HEK293T (cell line): ENCODE results near the gene FLRT2.

Source experiments
- CTCF ChIA-PET: fragments of 350-600 bp; formaldehyde crosslinking; extraction: SDS; loops from one replicate; lab custom pipeline; 2021; ENCODE audit warnings: antibody characterized with exemption, inconsistent platforms; lab: Yijun Ruan, JAX
- POLR2A ChIA-PET: fragments of 350-600 bp; formaldehyde crosslinking; extraction: SDS; loops from one replicate; lab custom pipeline; 2020; ENCODE audit warnings: antibody characterized with exemption, inconsistent platforms; lab: Yijun Ruan, JAX
- DNase-seq: peaks from one replicate; pipeline ENCODE4 v3.0.0; 2012; ENCODE audit warnings: mixed read lengths; ENCODE audit errors: extremely low spot score
- ARNT ChIP-seq: fragments of 450-650 bp; IDR thresholded peaks from 2 replicates; pipeline ENCODE4 v1.6.1; 2017; ENCODE audit warnings: mild to moderate bottlenecking
- BHLHE40 ChIP-seq: fragments of 450-650 bp; IDR thresholded peaks from 2 replicates; pipeline ENCODE4 v1.6.1; 2016; ENCODE audit warnings: mild to moderate bottlenecking, moderate library complexity, borderline replicate concordance
- CTBP1 ChIP-seq: fragments of 450-650 bp; IDR thresholded peaks from 2 replicates; pipeline ENCODE4 v1.6.1; 2016; ENCODE audit warnings: borderline replicate concordance
- ELF4 ChIP-seq: fragments of 450-650 bp; IDR thresholded peaks from 2 replicates; pipeline ENCODE4 v1.6.1; 2017; ENCODE audit warnings: antibody characterized with exemption
- FOXA1 ChIP-seq: fragments of 450-650 bp; IDR thresholded peaks from 2 replicates; pipeline ENCODE4 v1.6.1; 2016; ENCODE audit warnings: mild to moderate bottlenecking
- FOXK2 ChIP-seq: fragments of 450-650 bp; IDR thresholded peaks from 2 replicates; pipeline ENCODE4 v1.6.1; 2016; ENCODE audit warnings: mild to moderate bottlenecking
- FOXM1 ChIP-seq: fragments of 450-650 bp; IDR thresholded peaks from 2 replicates; pipeline ENCODE4 v1.6.1; 2017; ENCODE audit warnings: mild to moderate bottlenecking, borderline replicate concordance
- HDGF ChIP-seq: fragments of 450-650 bp; IDR thresholded peaks from 2 replicates; pipeline ENCODE4 v1.6.1; 2017; ENCODE audit warnings: antibody characterized with exemption, borderline replicate concordance
- L3MBTL2 ChIP-seq: fragments of 450-650 bp; conservative IDR thresholded peaks from 2 replicates; pipeline ENCODE4 v1.6.1; 2016; ENCODE audit warnings: mild to moderate bottlenecking
- LEF1 ChIP-seq: fragments of 450-650 bp; IDR thresholded peaks from 2 replicates; pipeline ENCODE4 v1.6.1; 2017; ENCODE audit warnings: mild to moderate bottlenecking, borderline replicate concordance
- NFRKB ChIP-seq: fragments of 450-650 bp; IDR thresholded peaks from 2 replicates; pipeline ENCODE4 v1.6.1; 2016; ENCODE audit warnings: mild to moderate bottlenecking, moderate library complexity
- PKNOX1 ChIP-seq: fragments of 450-650 bp; IDR thresholded peaks from 2 replicates; pipeline ENCODE4 v1.6.1; 2016
- SP1 ChIP-seq: fragments of 450-650 bp; IDR thresholded peaks from 2 replicates; pipeline ENCODE4 v1.6.1; 2017
- SUZ12 ChIP-seq: fragments of 450-650 bp; IDR thresholded peaks from 2 replicates; pipeline ENCODE4 v1.6.1; 2016; ENCODE audit warnings: mild to moderate bottlenecking
- TARDBP ChIP-seq: fragments of 450-650 bp; IDR thresholded peaks from 2 replicates; pipeline ENCODE4 v1.6.1; 2016
- ZNF384 ChIP-seq: fragments of 450-650 bp; IDR thresholded peaks from 2 replicates; pipeline ENCODE4 v1.6.1; 2016

FLRT2 gene

GRCh38 chr14:85576848-85577542, 47.1 kb downstream of the FLRT2 start:
- POLR2A ChIA-PET: interaction anchor here (0.8 kb wide), 1 partner anchor 48 kb away, joined by 3 read pairs; no protein-coding TSS in a partner anchor
- TF ChIP-seq FOXA1: no peak
- TF ChIP-seq FOXK2: no peak
- no peak for TF ChIP-seq FOXM1
- no peak for TF ChIP-seq L3MBTL2
- no peak for TF ChIP-seq CTBP1
- TF ChIP-seq HDGF: no peak
- TF ChIP-seq BHLHE40: no peak
- no peak for TF ChIP-seq TARDBP
- no peak for TF ChIP-seq SUZ12
- no peak for TF ChIP-seq ARNT
- TF ChIP-seq NFRKB: no peak
- no peak for TF ChIP-seq LEF1
- no peak for TF ChIP-seq PKNOX1
- TF ChIP-seq ZNF384: no peak
- no peak for TF ChIP-seq ELF4
- no peak for TF ChIP-seq SP1
- CTCF ChIA-PET: no interaction called here
- no peak for DNase-seq

GRCh38 chr14:85577543-85578114, 47.7 kb downstream of the FLRT2 start:
- ChIA-PET POLR2A (interaction anchor here (0.8 kb wide), 1 partner anchor 49 kb away, joined by 3 read pairs; no protein-coding TSS in a partner anchor), CTCF (no interaction called here)
- DNase-seq: no peak
- TF ChIP-seq ARNT (no peak), ZNF384 (no peak), SUZ12 (no peak), ELF4 (no peak), NFRKB (no peak), LEF1 (no peak), BHLHE40 (no peak), PKNOX1 (no peak), SP1 (no peak), FOXA1 (no peak), FOXK2 (no peak), L3MBTL2 (no peak), FOXM1 (no peak), TARDBP (no peak), HDGF (no peak), CTBP1 (no peak)

- no peak for DNase-seq
- no peak for TF ChIP-seq ELF4
- TF ChIP-seq L3MBTL2: no peak
- TF ChIP-seq ARNT: no peak
- TF ChIP-seq PKNOX1: no peak
- POLR2A ChIA-PET: no interaction called here
- CTCF ChIA-PET: interaction anchor here (0.6 kb wide), 1 partner anchor 42 kb away, joined by 3 read pairs; no protein-coding TSS in a partner anchor
Observed at GRCh38 chr14:85578357-85578756, 48.4 kb downstream of the FLRT2 start.

- no peak for TF ChIP-seq NFRKB
- TF ChIP-seq ARNT: no peak
- TF ChIP-seq TARDBP: no peak
- TF ChIP-seq SUZ12: no peak
- no peak for TF ChIP-seq FOXA1
- TF ChIP-seq PKNOX1: no peak
- TF ChIP-seq ZNF384: no peak
- TF ChIP-seq ELF4: no peak
- TF ChIP-seq CTBP1: no peak
- TF ChIP-seq BHLHE40: no peak
- TF ChIP-seq SP1: no peak
- no peak for TF ChIP-seq HDGF
- TF ChIP-seq LEF1: no peak
- TF ChIP-seq FOXK2: no peak
- TF ChIP-seq L3MBTL2: no peak
- TF ChIP-seq FOXM1: no peak
- CTCF ChIA-PET: interaction anchor here (0.6 kb wide), 1 partner anchor 41 kb away, joined by 3 read pairs; no protein-coding TSS in a partner anchor
- DNase-seq: no peak
- POLR2A ChIA-PET: no interaction called here
Observed at GRCh38 chr14:85578930-85579329, 49.0 kb downstream of the FLRT2 start.

GRCh38 chr14:85579942-85580341, 50.0 kb downstream of the FLRT2 start:
- TF ChIP-seq SP1: no peak
- TF ChIP-seq FOXM1: no peak
- TF ChIP-seq ARNT: no peak
- no peak for TF ChIP-seq HDGF
- no peak for TF ChIP-seq SUZ12
- no peak for TF ChIP-seq FOXK2
- TF ChIP-seq FOXA1: no peak
- no peak for TF ChIP-seq LEF1
- TF ChIP-seq BHLHE40: no peak
- TF ChIP-seq NFRKB: no peak
- no peak for TF ChIP-seq ZNF384
- no peak for TF ChIP-seq L3MBTL2
- no peak for TF ChIP-seq PKNOX1
- TF ChIP-seq CTBP1: no peak
- TF ChIP-seq TARDBP: no peak
- TF ChIP-seq ELF4: no peak
- DNase-seq: no peak
- ChIA-PET POLR2A (no interaction called here), CTCF (no interaction called here)
